ENCODE measurements around the gene EXOSC9.

DNA sequence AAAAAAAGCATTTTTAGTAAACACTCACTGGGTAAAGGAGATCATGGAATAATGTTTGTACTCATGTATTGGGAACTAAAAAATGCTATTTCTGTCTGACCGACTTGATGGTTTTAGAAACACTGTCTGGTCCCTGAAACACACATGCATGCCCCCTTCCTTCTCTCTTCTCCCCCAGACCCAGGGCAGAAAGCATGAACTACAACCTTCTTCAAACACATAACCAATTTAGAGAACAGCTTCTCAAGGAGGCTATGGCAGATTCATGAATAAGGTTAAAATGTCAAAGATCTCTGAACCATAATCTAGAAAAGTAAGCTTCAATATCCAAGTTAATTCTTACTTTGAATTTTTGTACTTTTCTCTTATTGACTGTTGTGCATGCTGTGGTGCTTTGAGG lies 16.6 kb downstream of the EXOSC9 start:
- TF ChIP-seq CTCF (conservative IDR thresholded peaks at IDR 0.05 in 1 of 2, IDR thresholded peaks at IDR 0.05 in 1 of 2; ENCODE audit: extremely low read depth in 1 of 2, insufficient read depth in 1 of 2, low read depth in 1 of 2, low read length in 2 of 2): no peak
- no peak for TF ChIP-seq EZH2 (IDR thresholded peaks at IDR 0.05; ENCODE audit: borderline replicate concordance, low read length)

Data from mammary epithelial cell (primary cell).